Mucosa of stomach (tissue), 1 donor: Measurements from ENCODE around the gene ARRDC5.
"Not testable (repeated sequence)": the region's sequence is repeated elsewhere in the genome, so short reads cannot be mapped to it uniquely, and the experiment has no call there.

Experiments used
- H3K27me3 ChIP-seq: one replicate; pipeline ENCODE4 v1.7.0; 2013; ENCODE audit warnings: mild to moderate bottlenecking, low read length; ENCODE audit not compliant: control insufficient read depth, insufficient read depth
- H3K36me3 ChIP-seq: one replicate; pipeline ENCODE4 v1.7.0; 2013; ENCODE audit warnings: low read length; ENCODE audit not compliant: control insufficient read depth, insufficient read depth
- H3K4me1 ChIP-seq: one replicate; pipeline ENCODE4 v1.7.0; 2013; ENCODE audit warnings: mild to moderate bottlenecking, low read length; ENCODE audit not compliant: control insufficient read depth, insufficient read depth
- H3K4me3 ChIP-seq: one replicate; pipeline ENCODE4 v1.7.0; 2013; ENCODE audit warnings: low read length
- H3K9ac ChIP-seq: one replicate; pipeline ENCODE4 v1.7.0; 2013; ENCODE audit warnings: mild to moderate bottlenecking, low read length, moderate library complexity
- H3K9me3 ChIP-seq: one replicate; pipeline ENCODE4 v1.7.0; 2013; ENCODE audit warnings: mild to moderate bottlenecking, low read length, moderate library complexity; ENCODE audit not compliant: control insufficient read depth
- donor health status: Pancreatic carcinoma.

ARRDC5 gene

DNA sequence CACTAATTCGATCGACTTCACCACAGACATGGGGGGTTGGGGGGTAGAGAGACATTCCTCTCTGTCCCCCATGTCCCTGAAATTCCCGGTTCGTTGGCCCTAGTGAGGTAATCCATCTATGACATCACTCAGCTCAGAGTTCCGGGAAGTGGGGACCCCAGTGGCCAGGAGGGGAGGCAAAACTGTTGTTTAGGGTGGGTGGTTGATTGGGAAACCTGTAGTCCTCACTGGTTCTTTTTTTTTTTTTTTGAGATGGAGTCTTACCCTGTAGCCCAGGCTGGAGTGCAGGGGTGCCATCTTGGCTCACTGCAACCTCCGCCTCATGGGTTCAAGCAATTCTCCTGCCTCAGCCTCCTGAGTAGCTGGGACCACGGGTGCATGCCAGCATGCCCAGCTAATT is at the start of gene ARRDC5:
Gene ARRDC5, minus strand, starts transcription at position 101 of the 400 bp plus-strand sequence. Its CDS starts 71 bp downstream, at position 30.
- Histone ChIP-seq H3K9ac (no peak within 1 kb of the TSS), H3K36me3 (no peaks in the 10 kb centered on the region), H3K27me3 (no peaks in the 10 kb centered on the region), H3K9me3 (no peaks in the 10 kb centered on the region), H3K4me1 (no peaks in the 10 kb centered on the region), H3K4me3 (no peak within 1 kb of the TSS)

DNA sequence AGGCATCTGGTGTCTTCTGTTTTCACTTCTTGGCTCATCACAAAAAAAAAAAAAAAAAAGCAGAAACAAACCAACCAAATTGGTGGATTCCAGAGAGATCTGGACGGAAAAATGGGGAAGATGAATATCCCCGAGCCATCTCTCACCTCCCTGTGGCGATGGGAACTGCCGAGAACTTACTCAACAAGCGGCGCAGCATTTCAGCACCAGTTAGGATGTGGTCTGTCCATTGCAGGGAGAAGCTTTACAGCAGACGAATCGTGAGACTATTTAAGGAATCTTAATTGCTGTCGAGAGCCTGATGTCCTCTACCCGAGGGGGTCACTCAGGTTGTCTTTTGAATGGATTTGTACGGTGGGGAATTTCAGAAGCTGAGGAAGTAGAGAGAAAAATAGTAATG is 49.0 kb upstream of the ARRDC5 start:
- H3K4me1 ChIP-seq = no peaks in the 10 kb centered on the region
- no peak overlapping the region for H3K9ac ChIP-seq
- H3K36me3 ChIP-seq = no peaks in the 10 kb centered on the region
- H3K4me3 ChIP-seq = no peak overlapping the region
- no peaks in the 10 kb centered on the region for H3K9me3 ChIP-seq
- no peaks in the 10 kb centered on the region for H3K27me3 ChIP-seq

DNA sequence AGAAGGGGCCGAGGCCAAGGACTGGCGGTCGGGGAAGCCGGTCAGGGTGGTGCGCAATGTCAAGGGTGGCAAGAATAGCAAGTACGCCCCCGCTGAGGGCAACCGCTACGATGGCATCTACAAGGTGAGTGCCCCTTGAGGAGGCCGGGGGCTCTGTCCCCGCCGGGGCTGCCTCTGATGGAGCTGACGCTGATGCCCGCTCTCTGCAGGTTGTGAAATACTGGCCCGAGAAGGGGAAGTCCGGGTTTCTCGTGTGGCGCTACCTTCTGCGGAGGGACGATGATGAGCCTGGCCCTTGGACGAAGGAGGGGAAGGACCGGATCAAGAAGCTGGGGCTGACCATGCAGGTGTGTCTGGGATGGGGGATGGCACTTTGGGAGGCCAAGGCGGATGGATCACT is 48.0 kb upstream of the ARRDC5 start:
- H3K4me1 ChIP-seq, H3K9me3 ChIP-seq, H3K36me3 ChIP-seq, H3K9ac ChIP-seq, H3K4me3 ChIP-seq, H3K27me3 ChIP-seq: not testable (repeated sequence)

DNA sequence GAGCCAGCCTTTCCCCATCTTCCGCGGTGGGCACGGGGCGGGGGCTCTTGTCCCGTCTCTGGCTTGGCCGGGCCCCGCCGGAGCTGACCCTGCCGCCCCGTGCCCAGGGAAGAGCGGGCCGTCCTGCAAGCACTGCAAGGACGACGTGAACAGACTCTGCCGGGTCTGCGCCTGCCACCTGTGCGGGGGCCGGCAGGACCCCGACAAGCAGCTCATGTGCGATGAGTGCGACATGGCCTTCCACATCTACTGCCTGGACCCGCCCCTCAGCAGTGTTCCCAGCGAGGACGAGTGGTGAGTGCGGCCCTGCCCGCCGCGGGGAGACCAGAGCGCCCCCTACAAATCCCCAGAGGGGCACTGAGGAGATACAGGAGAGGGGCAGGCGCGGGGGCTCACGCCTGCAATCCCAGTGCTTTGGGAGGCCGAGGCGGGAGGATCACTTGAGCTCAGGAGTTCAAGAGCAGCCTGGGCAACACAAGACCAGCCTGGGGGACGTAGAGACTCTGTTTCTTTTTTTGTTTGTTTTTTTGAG is 39.0 kb upstream of the ARRDC5 start:
- not testable (repeated sequence) for H3K9ac ChIP-seq, H3K4me3 ChIP-seq, H3K36me3 ChIP-seq, H3K27me3 ChIP-seq, H3K4me1 ChIP-seq, H3K9me3 ChIP-seq

DNA sequence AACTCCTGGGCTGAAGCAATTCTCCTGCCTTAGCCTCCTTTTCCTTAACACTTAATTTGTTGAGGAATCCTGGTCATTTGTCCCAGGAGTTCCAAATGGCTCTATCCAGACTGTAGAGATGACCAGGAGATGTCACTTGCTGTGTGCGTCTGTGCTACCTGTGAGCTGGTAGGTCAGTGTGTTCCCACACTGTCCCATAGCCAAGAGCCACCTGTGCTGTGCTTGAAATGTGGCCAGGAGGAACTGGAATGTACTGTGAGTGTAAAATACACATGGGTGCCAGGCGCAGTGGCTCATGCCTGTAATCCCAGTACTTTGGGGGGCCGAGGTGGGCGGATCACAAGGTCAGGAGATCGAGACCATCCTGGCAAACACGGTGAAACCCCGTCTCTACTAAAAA is 36.8 kb upstream of the ARRDC5 start:
- H3K9me3 ChIP-seq = no peaks in the 10 kb centered on the region
- no peaks in the 10 kb centered on the region for H3K27me3 ChIP-seq
- no peaks in the 10 kb centered on the region for H3K4me1 ChIP-seq
- no peak overlapping the region for H3K4me3 ChIP-seq
- H3K36me3 ChIP-seq = no peaks in the 10 kb centered on the region
- H3K9ac ChIP-seq = no peak overlapping the region

DNA sequence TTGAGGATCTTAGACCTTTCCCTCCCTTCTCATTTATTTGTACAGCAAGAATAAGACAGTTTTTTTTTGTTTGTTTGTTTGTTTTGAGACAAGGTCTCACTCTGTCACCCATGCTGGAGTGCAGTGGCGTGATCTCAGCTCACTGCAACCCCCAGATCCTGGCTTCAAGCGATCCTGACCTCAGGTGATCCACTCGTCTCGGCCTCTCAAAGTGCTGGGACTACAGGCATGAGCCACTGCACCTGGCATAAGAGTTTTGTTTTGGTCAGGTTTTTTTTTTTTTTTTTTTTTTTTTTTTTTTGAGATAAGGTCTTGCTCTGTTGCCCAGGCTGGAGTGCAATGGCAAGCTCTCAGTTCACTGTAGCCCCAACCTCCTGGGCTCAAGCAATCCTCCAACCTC is 35.8 kb upstream of the ARRDC5 start:
- H3K4me3 ChIP-seq, H3K27me3 ChIP-seq, H3K36me3 ChIP-seq, H3K9ac ChIP-seq, H3K4me1 ChIP-seq, H3K9me3 ChIP-seq: not testable (repeated sequence)

DNA sequence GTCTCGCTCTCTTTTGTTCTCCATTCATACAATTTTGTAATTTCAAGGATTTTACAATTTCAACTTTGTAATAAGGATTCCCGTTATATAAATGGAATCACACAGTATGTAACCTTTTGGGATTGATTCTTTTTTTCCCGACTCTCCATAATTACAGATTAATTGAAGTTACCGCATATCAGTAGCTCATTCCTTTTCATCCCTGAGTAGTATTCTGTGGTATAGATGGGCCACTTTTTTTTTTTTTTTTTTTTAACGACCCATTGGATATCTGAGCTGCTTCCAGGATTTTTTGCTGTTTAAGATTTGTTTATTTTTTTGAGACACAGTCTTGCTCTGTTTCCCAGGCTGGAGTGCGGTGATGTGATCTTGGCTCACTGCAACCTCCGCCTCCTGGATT is 34.4 kb upstream of the ARRDC5 start:
- no peaks in the 10 kb centered on the region for H3K9me3 ChIP-seq

DNA sequence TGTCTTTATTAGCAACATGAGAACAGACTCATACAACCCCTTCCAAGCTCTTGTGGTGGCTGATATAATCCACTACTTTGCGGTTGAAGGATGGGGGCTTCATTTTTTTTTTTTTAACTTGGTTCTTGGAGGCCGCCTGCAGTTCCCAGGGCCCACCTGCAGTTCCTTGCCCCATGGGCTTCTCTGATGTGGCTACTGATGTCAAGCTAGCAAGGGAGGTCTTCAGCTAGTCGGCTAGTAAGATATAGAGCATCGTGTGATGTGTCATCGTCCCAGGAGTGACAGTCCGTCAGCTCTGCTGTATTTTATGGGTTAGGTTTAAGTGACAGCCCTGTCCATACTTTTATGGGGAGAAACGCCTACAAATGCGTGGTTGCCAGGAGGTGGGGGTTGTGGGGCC is 32.7 kb upstream of the ARRDC5 start:
- H3K4me1 ChIP-seq = peaks cover 4% of the 10 kb centered on the region
- H3K27me3 ChIP-seq = no peaks in the 10 kb centered on the region
- H3K9ac ChIP-seq = no peak overlapping the region
- H3K9me3 ChIP-seq = no peaks in the 10 kb centered on the region
- no peak overlapping the region for H3K4me3 ChIP-seq
- no peaks in the 10 kb centered on the region for H3K36me3 ChIP-seq

More for the DNA sequence above, 34.4 kb upstream of the ARRDC5 start:
- no peaks in the 10 kb centered on the region for H3K36me3 ChIP-seq
- no peak overlapping the region for H3K9ac ChIP-seq
- H3K27me3 ChIP-seq = no peaks in the 10 kb centered on the region
- peaks cover 4% of the 10 kb centered on the region for H3K4me1 ChIP-seq
- no peak overlapping the region for H3K4me3 ChIP-seq

DNA sequence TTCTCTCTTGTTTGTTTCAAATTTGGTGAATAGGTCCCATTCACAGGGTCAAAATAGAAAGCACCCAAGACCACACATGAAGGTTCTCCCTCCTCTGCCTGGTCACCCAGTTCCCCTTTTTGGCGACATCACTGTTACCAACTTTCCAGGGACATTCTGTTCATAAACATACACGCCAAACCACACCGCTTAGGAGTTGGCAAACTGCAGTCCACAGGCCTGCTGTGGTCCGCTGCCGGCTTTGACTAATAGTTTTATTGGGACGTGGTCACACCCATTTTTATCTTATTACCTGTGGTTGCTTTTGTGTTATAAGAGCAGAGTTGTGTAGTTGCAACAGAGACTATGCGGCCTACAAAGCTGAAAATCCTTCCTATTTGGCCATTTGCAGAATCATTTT is 30.8 kb upstream of the ARRDC5 start:
- Histone ChIP-seq H3K36me3 (no peaks in the 10 kb centered on the region), H3K27me3 (no peaks in the 10 kb centered on the region), H3K4me3 (no peak overlapping the region), H3K9ac (no peak overlapping the region), H3K4me1 (peaks cover 4% of the 10 kb centered on the region), H3K9me3 (no peaks in the 10 kb centered on the region)

DNA sequence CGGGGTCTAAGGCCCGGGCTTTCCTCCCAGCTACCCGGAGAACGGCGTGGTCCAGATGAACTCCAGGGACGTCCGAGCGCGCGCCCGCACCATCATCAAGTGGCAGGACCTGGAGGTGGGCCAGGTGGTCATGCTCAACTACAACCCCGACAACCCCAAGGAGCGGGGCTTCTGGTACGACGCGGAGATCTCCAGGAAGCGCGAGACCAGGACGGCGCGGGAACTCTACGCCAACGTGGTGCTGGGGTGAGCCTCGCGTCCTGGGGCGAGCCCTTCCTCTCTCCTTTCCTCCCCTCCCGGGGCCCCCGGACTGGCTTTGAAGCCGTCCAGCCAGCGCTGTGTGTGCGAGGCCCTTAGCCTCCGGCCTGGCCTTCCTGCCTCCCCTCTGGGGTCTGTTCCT is 30.0 kb upstream of the ARRDC5 start:
- H3K9me3 ChIP-seq = no peaks in the 10 kb centered on the region
- no peak overlapping the region for H3K9ac ChIP-seq
- no peak overlapping the region for H3K4me3 ChIP-seq
- H3K27me3 ChIP-seq = no peaks in the 10 kb centered on the region
- H3K4me1 ChIP-seq = peaks cover 4% of the 10 kb centered on the region
- H3K36me3 ChIP-seq = no peaks in the 10 kb centered on the region

DNA sequence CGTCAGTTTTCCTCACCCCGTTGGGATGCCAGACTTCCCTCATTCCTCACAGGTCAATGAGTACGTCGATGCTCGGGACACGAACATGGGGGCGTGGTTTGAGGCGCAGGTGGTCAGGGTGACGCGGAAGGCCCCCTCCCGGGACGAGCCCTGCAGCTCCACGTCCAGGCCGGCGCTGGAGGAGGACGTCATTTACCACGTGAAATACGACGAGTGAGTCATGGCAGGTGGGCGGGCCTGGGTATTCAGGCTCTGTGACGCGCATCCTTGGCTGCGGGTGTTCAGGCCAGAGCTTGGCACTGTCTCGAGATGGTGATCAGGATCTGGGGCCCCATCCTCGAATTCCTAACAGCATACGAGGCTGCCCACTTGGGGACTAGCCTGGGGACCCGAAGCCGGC is 28.0 kb upstream of the ARRDC5 start:
- H3K36me3 ChIP-seq = no peaks in the 10 kb centered on the region
- H3K9me3 ChIP-seq = no peaks in the 10 kb centered on the region
- H3K9ac ChIP-seq = no peak overlapping the region
- no peak overlapping the region for H3K4me3 ChIP-seq
- H3K4me1 ChIP-seq = peaks cover 4% of the 10 kb centered on the region
- no peaks in the 10 kb centered on the region for H3K27me3 ChIP-seq

DNA sequence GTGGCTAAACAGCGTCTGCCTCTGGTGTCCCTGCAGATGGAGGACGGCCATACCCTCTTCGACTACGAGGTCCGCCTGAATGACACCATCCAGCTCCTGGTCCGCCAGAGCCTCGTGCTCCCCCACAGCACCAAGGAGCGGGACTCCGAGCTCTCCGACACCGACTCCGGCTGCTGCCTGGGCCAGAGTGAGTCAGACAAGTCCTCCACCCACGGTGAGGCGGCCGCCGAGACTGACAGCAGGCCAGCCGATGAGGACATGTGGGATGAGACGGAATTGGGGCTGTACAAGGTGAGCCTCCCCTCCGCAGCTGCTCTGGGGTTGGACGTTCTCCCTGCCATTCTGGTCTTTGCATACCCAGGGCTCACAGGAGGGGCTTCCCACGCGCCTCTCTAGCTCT is 26.5 kb upstream of the ARRDC5 start:
- no peaks in the 10 kb centered on the region for H3K27me3 ChIP-seq
- peaks cover 4% of the 10 kb centered on the region for H3K4me1 ChIP-seq
- H3K9ac ChIP-seq = no peak overlapping the region
- no peaks in the 10 kb centered on the region for H3K36me3 ChIP-seq
- no peak overlapping the region for H3K4me3 ChIP-seq
- H3K9me3 ChIP-seq = no peaks in the 10 kb centered on the region

DNA sequence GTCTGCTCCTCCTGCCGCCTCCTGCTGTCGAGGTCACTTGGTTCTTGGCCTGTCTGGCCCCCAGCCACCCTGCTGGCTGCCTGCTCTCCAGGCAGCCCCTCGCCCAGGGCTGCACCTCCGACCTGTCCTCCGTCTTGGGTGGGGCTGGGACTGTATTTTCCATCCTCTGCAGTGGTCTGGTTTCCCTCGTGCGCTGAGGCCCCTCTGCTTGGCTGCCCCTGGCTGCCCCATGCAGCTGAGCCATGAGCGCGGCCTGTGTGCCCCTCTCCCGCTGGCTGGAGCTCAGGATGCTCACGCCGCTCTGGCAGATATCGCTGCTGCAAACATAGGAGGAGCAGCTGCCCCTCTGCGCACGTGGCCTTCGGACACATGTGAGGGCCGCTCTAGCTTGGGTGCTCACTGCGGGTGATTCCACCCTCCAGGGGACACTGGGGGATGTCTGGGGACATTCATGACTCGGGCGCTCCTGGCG is 20.6 kb upstream of the ARRDC5 start:
- no peak overlapping the region for H3K9ac ChIP-seq

More for the DNA sequence above, 20.6 kb upstream of the ARRDC5 start:
- Histone ChIP-seq H3K36me3 (no peaks in the 10 kb centered on the region), H3K9me3 (no peaks in the 10 kb centered on the region), H3K27me3 (no peaks in the 10 kb centered on the region), H3K4me3 (no peak overlapping the region), H3K4me1 (no peaks in the 10 kb centered on the region)
